NT2/D1 (cell line): Measurements from ENCODE around the gene RBBP5.

ENCODE experiments used
- DNase-seq: peaks from one replicate; pipeline ENCODE4 v3.0.0-alpha.2; 2011; ENCODE audit warnings: low read depth, low spot score
- H3K27me3 ChIP-seq: 2 replicates; pipeline ENCODE4 v1.6.0; 2011; ENCODE audit warnings: mild to moderate bottlenecking; ENCODE audit not compliant: insufficient read length, insufficient read depth
- H3K36me3 ChIP-seq: 2 replicates; pipeline ENCODE4 v1.6.1; 2011; ENCODE audit warnings: mild to moderate bottlenecking, low read length, mixed read lengths; ENCODE audit not compliant: insufficient read depth, insufficient read length
- H3K4me1 ChIP-seq: 2 replicates; pipeline ENCODE4 v1.5.1; 2011; ENCODE audit not compliant: insufficient read depth, insufficient read length
- H3K4me3 ChIP-seq: 2 replicates; pipeline ENCODE4 v1.5.1; 2011; ENCODE audit warnings: low read depth; ENCODE audit not compliant: insufficient read length
- H3K9ac ChIP-seq: 2 replicates; pipeline ENCODE4 v1.6.0; 2011; ENCODE audit warnings: low read depth; ENCODE audit not compliant: insufficient read length
- H3K9me3 ChIP-seq: 2 replicates; pipeline ENCODE4 v1.5.1; 2011; ENCODE audit warnings: mild to moderate bottlenecking, low read length; ENCODE audit not compliant: insufficient read depth
- SUZ12 ChIP-seq: IDR thresholded peaks from 2 replicates; pipeline ENCODE4 v1.6.1; 2011; ENCODE audit not compliant: insufficient read length, insufficient read depth; ENCODE audit errors: extremely low read depth
- YY1 ChIP-seq: IDR thresholded peaks from 2 replicates; pipeline ENCODE4 v1.6.1; 2011; ENCODE audit not compliant: insufficient read length, insufficient read depth
- ZNF274 ChIP-seq: IDR thresholded peaks from 2 replicates; pipeline ENCODE4 v1.6.1; 2011; ENCODE audit warnings: mild to moderate bottlenecking, low read depth, low read length

Gene RBBP5

DNA sequence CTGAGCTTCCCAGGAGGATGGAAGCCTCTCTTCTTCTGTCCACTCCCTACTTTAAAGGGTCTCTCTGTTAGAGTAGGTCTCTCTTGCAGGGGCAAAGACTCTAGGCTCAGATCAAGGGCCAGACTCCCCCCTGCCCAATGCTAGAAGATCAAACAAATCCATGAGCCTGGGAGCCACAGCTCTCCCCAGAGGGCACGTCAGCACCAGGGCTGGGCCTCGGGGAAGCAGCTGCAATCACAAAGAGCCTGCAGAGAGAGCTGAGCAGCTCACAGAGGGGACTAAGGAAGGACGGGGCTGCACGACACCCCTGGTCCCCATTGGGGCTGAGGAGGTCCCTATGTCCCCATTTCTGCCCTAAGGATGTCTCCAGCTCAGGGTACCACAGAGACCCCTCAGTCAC is 74.9 kb downstream of the RBBP5 start:
- TF ChIP-seq SUZ12 = no peak
- no peak for TF ChIP-seq YY1
- no peak for TF ChIP-seq ZNF274
- Histone ChIP-seq H3K36me3 (no peaks in the 10 kb centered on the region), H3K9ac (no peak overlapping the region), H3K4me1 (peaks cover 39% of the 10 kb centered on the region), H3K4me3 (no peak overlapping the region), H3K9me3 (no peaks in the 10 kb centered on the region), H3K27me3 (peaks cover 56% of the 10 kb centered on the region)
- DNase-seq = no peak

DNA sequence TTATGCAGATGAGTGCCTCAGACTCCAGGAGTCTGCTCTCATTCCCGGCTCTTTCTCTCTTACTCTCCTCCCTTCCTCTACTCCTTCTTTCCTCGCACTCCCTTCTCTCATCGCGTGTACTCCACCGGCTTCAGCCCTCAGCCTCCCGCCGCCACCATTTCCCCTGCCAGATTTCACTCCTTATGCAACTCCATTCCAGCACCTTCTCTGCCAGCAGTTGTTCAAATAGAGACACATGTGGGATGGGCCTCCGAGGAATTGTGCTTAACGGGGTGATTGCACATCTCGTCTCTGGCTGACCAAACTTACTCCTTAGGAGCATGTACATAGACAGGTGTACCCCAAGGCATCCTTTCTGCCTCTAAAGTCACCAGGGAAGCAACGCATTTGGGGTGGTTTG is 76.6 kb downstream of the RBBP5 start:
- peaks cover 39% of the 10 kb centered on the region for H3K4me1 ChIP-seq
- H3K4me3 ChIP-seq = no peak overlapping the region
- H3K9me3 ChIP-seq = no peaks in the 10 kb centered on the region
- DNase-seq = no peak
- no peak overlapping the region for H3K9ac ChIP-seq
- H3K27me3 ChIP-seq = peaks cover 74% of the 10 kb centered on the region
- TF ChIP-seq ZNF274 (no peak), SUZ12 (no peak), YY1 (no peak)
- no peaks in the 10 kb centered on the region for H3K36me3 ChIP-seq

DNA sequence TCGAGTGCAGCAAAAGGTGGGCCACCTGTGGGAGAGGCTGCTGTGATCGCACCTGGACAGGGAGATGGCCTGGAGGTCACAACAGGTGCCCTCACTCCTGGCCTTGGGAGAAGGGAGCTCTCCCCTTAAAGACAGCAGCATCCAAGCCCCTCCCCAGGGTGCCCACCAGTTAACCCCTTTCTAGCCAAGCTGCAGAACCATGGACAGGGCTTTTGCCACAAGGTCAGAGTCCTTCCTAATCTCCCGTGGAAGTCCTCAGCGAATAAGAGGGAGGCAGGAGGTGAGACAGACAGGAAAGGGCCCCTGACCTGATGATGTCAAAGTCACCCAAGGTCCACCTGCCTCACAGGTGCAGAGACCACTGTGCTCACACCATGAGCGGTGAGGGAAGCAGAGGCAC is 77.0 kb downstream of the RBBP5 start:
- no peak for TF ChIP-seq SUZ12
- TF ChIP-seq ZNF274 = no peak
- no peak for TF ChIP-seq YY1
- Histone ChIP-seq H3K27me3 (peaks cover 76% of the 10 kb centered on the region), H3K4me3 (no peak overlapping the region), H3K9ac (no peak overlapping the region), H3K4me1 (peaks cover 39% of the 10 kb centered on the region), H3K9me3 (no peaks in the 10 kb centered on the region), H3K36me3 (no peaks in the 10 kb centered on the region)
- DNase-seq = peak; percentile 38

DNA sequence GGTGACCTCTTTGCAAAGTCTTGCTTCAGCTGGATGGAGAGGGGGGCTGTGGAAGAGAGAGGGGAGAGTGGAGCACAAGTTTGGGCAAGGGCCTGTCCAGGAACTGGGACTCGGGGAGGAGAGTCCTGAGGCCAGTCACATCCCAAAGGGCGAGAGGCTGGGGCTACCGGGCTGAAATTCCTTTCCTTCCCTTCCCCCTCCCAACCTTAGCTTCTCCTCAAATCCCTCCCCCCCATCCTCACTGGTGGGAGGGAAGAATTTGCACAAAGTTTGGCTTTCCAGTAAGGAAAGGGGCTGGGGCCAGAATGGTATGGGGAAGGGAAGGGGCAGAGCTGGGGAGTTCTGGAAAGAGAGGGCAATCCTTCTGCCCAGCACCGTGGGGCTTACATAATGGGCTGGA is 77.9 kb downstream of the RBBP5 start:
- H3K9me3 ChIP-seq = no peaks in the 10 kb centered on the region
- TF ChIP-seq ZNF274 = no peak
- no peak for TF ChIP-seq YY1
- TF ChIP-seq SUZ12 = no peak
- H3K4me1 ChIP-seq = peaks cover 38% of the 10 kb centered on the region
- peaks cover 82% of the 10 kb centered on the region for H3K27me3 ChIP-seq
- no peak overlapping the region for H3K4me3 ChIP-seq
- DNase-seq = peak; percentile 61
- H3K36me3 ChIP-seq = no peaks in the 10 kb centered on the region
- H3K9ac ChIP-seq = no peak overlapping the region

DNA sequence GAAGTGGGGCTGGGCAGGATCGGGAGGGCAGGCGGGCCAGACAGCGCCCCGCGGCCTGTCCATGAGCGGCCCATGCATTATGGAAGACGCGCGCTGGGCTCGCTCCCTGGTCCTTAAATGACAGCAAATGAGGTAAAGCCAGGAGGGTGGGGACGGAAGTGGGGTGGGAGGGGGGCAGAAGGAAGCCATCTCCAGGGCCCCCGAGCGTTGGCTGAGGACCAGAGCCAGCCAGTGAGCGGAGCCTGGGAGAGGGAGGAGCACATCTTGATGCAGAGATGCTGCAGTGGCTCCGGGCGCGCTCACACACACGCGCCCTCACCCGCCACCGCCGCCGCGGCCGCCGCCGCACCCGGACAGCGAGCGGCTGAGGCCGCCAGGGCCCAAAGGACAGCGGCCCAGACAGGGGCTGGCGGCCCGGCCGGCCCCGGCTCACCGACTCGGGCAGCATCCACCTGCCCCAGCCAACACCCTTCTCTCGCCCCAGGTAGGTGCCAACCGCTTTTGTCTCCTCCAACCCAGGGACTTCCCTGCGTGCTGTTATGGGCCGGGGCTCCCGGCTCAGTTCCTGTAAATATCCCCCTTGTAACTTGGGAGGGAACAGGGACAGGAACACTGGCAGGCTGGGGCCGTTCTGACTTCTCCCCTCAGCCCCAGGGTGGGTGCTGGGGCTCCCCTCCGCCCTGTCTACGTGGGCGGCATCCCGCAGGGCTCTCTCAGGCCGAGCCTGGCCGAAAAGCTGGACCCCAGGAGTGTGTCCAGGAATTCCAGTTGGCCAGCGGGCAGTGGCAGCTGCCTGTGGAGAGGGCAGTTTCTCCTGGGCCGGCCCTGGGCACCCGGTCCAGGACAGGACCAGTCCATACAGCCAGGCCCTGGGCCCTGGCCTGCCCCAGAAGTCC is 78.6 kb downstream of the RBBP5 start, which contains the start of gene CNTN2:
TSS of gene CNTN2 (plus strand) at position 302 of the 896 bp plus-strand sequence. CDS start 9,974 bp downstream, outside the sequence.
- H3K27me3 ChIP-seq = peaks cover 80% of the 10 kb centered on the region

DNA sequence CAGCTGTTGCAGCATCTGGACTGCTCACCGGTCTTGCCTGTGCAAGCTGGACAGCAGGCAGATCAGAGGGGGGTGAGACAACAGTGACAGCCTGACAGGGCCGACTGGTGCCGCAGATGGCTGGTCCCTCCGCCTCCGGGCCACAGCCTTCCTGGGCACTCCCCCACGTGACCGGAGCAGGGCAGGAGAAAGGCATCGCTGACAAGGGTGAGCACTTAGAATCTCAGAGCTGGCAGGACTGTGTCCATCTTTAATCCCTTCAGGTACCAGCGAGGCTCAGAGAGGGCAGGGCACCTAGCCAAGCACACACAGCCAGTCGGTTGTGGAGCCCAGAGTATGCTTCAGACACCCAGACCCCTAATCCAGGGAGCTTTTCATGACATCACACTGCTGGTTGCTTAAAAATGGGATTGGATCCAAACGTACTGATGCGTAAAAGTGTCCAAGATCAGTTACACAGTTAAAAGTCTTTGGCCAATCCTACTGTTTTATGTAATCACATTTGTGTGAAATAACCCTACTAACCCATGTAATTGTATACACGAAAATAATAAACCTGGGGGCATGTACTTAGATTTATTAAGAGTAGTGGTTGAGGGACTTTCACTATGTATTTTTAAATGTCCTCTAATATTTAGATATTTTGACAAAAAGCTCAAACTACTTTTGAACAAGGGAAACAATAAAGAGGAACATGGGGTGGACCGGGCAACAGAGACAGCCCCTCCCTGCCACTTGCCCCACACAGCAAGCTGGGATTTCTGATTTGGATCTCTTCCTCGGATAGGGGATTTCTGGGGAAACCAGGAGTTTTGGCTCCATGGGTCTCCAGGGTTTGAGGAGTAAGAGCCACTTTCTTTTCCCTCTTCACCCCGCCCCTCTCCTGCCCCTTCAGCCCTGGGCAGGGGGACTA is 79.5 kb downstream of the RBBP5 start:
- Histone ChIP-seq H3K4me3 (no peak overlapping the region), H3K4me1 (peaks cover 28% of the 10 kb centered on the region), H3K9ac (no peak overlapping the region), H3K27me3 (peaks cover 78% of the 10 kb centered on the region), H3K9me3 (no peaks in the 10 kb centered on the region), H3K36me3 (no peaks in the 10 kb centered on the region)
- DNase-seq = no peak
- TF ChIP-seq SUZ12 (no peak), ZNF274 (no peak), YY1 (no peak)

More for the DNA sequence above, 78.6 kb downstream of the RBBP5 start, which contains the start of gene CNTN2:
- no peak for DNase-seq
- H3K9me3 ChIP-seq = no peaks in the 10 kb centered on the region
- H3K4me3 ChIP-seq = peak within 1 kb of the TSS; percentile 12
- H3K36me3 ChIP-seq = no peaks in the 10 kb centered on the region
- TF ChIP-seq SUZ12 (peak; percentile 94), YY1 (no peak)
- H3K9ac ChIP-seq = peak within 1 kb of the TSS; percentile 27
- H3K4me1 ChIP-seq = peaks cover 32% of the 10 kb centered on the region
